Activated CD8-positive, alpha-beta memory T cell treated with anti-CD3 and anti-CD28 coated beads, Interleukin-2, amount 50 U/mL, for 4 hours (primary cell): ENCODE measurements around the gene KLHL35.

ENCODE experiments used
- DNase-seq: peaks from one replicate; pipeline ENCODE4 v3.0.0-alpha.2; 2020

Gene KLHL35

GRCh38 chr11:75468534-75469340 lies 35.7 kb upstream of the KLHL35 start:
- no peak for DNase-seq

GRCh38 chr11:75467881-75468280 lies 34.9 kb upstream of the KLHL35 start:
- DNase-seq, result no peak

- DNase-seq, result no peak
Measured at GRCh38 chr11:75467311-75467710, 34.3 kb upstream of the KLHL35 start.

- DNase-seq, result no peak
Measured at GRCh38 chr11:75465701-75466531, 32.9 kb upstream of the KLHL35 start.

- no peak for DNase-seq
Measured at GRCh38 chr11:75463106-75463774, 30.2 kb upstream of the KLHL35 start.

- DNase-seq, result no peak
Measured at GRCh38 chr11:75462117-75462653, 29.2 kb upstream of the KLHL35 start.

GRCh38 chr11:75461151-75461550 lies 28.1 kb upstream of the KLHL35 start:
- no peak for DNase-seq

GRCh38 chr11:75456596-75457183 lies 23.7 kb upstream of the KLHL35 start:
- DNase-seq, result no peak

- DNase-seq, result no peak
Measured at GRCh38 chr11:75454987-75455386, 22.0 kb upstream of the KLHL35 start.

GRCh38 chr11:75453916-75454655 lies 21.1 kb upstream of the KLHL35 start:
- no peak for DNase-seq

GRCh38 chr11:75450826-75451821 lies 18.1 kb upstream of the KLHL35 start:
- peak; percentile 35 for DNase-seq

GRCh38 chr11:75450236-75450635 lies 17.2 kb upstream of the KLHL35 start:
- no peak for DNase-seq

- DNase-seq, result no peak
Measured at GRCh38 chr11:75449776-75450175, 16.8 kb upstream of the KLHL35 start.

- no peak for DNase-seq
Measured at GRCh38 chr11:75449271-75449670, 16.3 kb upstream of the KLHL35 start.

- no peak for DNase-seq
Measured at GRCh38 chr11:75447415-75447814, 14.4 kb upstream of the KLHL35 start.

GRCh38 chr11:75445315-75445953 lies 12.4 kb upstream of the KLHL35 start:
- peak; percentile 81 for DNase-seq

- no peak for DNase-seq
Measured at GRCh38 chr11:75443043-75443442, 10.0 kb upstream of the KLHL35 start.

GRCh38 chr11:75442161-75442885 lies 9.3 kb upstream of the KLHL35 start:
- DNase-seq, result no peak

GRCh38 chr11:75441804-75442132 lies 8.8 kb upstream of the KLHL35 start:
- no peak for DNase-seq
